NB4 (cell line): ENCODE results near the gene TUBA1B.
"Not testable (repeated sequence)": the region's sequence is repeated elsewhere in the genome, so short reads cannot be mapped to it uniquely, and the experiment has no call there.

ENCODE experiments used
- DNase-seq: peaks from one replicate; pipeline ENCODE4 v3.0.0; 2010; ENCODE audit warnings: low read depth
- H3K4me3 ChIP-seq: one replicate; pipeline ENCODE4 v1.5.1; 2011; ENCODE audit warnings: mild to moderate bottlenecking, low read depth, low read length, moderate library complexity
- CTCF ChIP-seq: IDR thresholded peaks from one replicate; pipeline ENCODE4 v1.5.1; 2012; ENCODE audit warnings: low read depth, low read length
- MAX ChIP-seq: IDR thresholded peaks from 2 replicates; pipeline ENCODE4 v1.6.1; 2011; ENCODE audit warnings: low read depth, low read length
- MYC ChIP-seq: IDR thresholded peaks from 2 replicates; pipeline ENCODE4 v1.6.1; 2011; ENCODE audit warnings: low read depth, low read length
- POLR2A ChIP-seq: IDR thresholded peaks from 2 replicates; pipeline ENCODE4 v1.6.1; 2011; ENCODE audit warnings: mild to moderate bottlenecking; ENCODE audit not compliant: insufficient read length; ENCODE audit errors: extremely low read depth

TUBA1B gene

GRCh38 chr12:49138587-49138986 is 7.4 kb upstream of the TUBA1B start:
- no peak overlapping the region for H3K4me3 ChIP-seq
- TF ChIP-seq CTCF (no peak), MYC (no peak), MAX (no peak), POLR2A (no peak)
- peak; percentile 88 for DNase-seq

GRCh38 chr12:49137476-49137875 is 6.3 kb upstream of the TUBA1B start:
- TF ChIP-seq CTCF (no peak), MAX (no peak), MYC (no peak), POLR2A (no peak)
- no peak for DNase-seq
- H3K4me3 ChIP-seq, result no peak overlapping the region

- not testable (repeated sequence) for H3K4me3 ChIP-seq, DNase-seq
Observed at GRCh38 chr12:49136997-49137396, 5.8 kb upstream of the TUBA1B start.

- TF ChIP-seq CTCF, result no peak
- TF ChIP-seq MYC, result no peak
- TF ChIP-seq POLR2A, result no peak
- no peak for TF ChIP-seq MAX
- no peak for DNase-seq
- peak overlapping the region; percentile 75 for H3K4me3 ChIP-seq
Observed at GRCh38 chr12:49133590-49133989, 2.4 kb upstream of the TUBA1B start.

DNA sequence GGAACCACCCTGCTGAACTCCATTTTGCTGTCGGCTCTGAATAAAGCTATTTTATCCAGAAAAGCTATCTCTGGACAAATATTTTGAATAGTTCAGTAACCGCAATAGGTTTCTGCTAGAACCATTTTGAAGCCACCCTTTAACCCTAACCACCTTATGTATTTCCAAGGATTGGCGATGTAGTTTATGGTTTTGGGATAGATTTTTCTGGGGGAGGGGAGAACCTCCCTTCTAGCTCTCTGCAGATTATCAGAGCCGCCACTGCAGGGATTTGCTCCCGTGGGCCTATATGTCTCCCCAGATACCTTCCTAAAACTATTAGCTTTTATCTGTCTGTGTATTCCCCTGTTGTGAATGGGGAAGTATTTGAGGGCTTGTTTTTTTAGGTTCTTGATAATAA is 1.8 kb upstream of the TUBA1B start:
- peak overlapping the region; percentile 75 for H3K4me3 ChIP-seq
- peak; percentile 30 for DNase-seq
- TF ChIP-seq MYC, result no peak
- TF ChIP-seq CTCF, result no peak
- no peak for TF ChIP-seq POLR2A
- TF ChIP-seq MAX, result no peak

GRCh38 chr12:49131894-49132461 is 783 bp upstream of the TUBA1B start:
- H3K4me3 ChIP-seq, result peak overlapping the region; percentile 75
- TF ChIP-seq MAX (no peak), CTCF (no peak), POLR2A (no peak), MYC (no peak)
- peak; percentile 74 for DNase-seq
